NAMALWA (cell line): Measurements from ENCODE around the gene EPHB6.
A peak's percentile ranks its signal among the peaks of the same experiment; 100 is the strongest.

ENCODE experiments used
- DNase-seq: peaks from one replicate; pipeline ENCODE4 v3.0.0-alpha.2; 2015; ENCODE audit warnings: low spot score

The EPHB6 gene

DNA sequence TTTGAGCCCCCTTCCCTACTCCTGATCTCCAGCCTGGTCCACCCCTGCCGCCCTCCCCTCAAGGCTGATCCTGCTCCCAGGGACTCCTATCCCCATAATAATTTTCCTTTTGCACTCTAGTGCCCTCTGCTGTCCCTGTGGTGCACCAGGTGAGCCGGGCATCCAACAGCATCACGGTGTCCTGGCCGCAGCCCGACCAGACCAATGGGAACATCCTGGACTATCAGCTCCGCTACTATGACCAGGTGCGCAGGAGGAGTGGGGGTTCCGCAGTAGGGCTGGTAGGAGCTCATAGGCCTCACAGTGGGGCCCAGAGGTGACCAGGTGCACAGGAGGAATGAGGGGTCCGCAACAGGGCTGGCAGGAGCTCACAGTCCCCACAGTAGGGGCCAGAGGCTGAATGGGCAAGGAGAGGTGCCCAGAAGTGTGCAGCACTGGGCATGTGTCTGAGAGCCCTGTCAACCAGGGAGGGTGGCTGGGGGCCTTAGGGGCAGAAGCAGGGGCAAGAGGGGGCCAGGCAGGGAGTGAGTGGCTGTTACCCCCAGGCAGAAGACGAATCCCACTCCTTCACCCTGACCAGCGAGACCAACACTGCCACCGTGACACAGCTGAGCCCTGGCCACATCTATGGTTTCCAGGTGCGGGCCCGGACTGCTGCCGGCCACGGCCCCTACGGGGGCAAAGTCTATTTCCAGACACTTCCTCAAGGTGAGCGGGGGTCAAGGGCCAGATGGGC is 11.7 kb downstream of the EPHB6 start:
- peak; percentile 39 for DNase-seq

DNA sequence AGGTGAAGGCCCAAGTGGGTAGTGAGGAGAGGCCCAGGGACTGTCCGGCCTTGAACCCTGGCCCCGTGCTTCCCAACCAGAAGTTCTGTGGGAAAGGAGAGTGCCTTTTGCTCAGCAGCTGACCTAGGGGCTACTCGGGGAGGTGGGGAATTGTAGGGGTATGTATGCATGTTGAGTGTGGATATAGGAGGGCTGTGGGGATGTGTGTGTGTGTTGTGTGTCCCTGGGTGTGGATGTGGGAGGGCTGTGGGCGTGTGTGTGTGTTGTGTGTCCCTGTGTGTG is 12.2 kb downstream of the EPHB6 start:
- no peak for DNase-seq

DNA sequence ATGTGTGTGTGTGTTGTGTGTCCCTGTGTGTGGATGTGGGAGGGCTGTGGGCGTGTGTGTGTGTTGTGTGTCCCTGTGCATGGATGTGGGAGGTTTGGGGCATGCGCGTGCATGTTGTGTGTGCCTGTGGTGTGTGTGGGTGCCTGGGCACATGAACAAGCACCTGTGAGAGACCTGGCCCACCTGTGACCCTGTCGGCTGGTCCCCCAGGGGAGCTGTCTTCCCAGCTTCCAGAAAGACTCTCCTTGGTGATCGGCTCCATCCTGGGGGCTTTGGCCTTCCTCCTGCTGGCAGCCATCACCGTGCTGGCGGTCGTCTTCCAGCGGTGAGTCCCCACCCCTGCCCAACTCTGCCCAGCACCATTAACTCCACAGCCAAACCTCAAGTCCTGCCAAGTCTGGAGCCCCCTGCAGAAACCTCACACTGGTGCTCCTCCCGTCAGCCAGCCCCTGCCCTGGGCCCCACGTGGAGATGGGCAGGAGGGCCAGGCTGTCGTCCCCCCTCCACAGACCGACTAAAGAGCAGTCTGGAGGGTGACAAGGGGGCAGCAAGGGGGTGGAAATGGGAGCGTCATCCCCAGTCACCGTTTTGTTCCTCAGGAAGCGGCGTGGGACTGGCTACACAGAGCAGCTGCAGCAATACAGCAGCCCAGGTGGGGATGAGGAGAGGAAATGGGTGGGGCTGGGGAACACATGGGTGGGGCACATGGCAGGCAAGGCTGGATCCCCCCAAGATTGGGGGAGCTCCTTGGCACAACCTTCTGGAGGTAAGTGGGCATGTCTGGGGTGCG is 12.7 kb downstream of the EPHB6 start:
- no peak for DNase-seq

DNA sequence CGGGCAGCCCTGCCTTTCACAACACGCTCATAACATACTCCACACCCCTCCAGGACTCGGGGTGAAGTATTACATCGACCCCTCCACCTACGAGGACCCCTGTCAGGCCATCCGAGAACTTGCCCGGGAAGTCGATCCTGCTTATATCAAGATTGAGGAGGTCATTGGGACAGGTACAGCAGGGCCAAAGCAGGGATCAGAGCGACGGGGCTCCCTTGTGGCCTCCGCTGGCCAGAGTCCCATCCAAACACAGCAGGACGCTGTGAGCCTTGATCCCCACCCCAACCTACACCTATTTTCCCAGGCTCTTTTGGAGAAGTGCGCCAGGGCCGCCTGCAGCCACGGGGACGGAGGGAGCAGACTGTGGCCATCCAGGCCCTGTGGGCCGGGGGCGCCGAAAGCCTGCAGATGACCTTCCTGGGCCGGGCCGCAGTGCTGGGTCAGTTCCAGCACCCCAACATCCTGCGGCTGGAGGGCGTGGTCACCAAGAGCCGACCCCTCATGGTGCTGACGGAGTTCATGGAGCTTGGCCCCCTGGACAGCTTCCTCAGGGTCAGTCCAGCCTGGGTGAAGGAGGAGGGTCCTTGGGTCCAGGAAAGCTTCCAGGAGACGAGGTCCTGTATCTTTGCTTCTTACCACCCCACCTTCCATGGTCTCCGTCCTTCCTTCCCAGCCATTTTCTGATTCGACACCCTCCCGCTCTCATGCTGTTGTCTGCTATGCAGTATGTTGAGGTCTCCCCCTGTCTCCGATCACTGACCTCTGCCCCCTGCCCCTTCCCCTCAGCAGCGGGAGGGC is 13.5 kb downstream of the EPHB6 start:
- no peak for DNase-seq

DNA sequence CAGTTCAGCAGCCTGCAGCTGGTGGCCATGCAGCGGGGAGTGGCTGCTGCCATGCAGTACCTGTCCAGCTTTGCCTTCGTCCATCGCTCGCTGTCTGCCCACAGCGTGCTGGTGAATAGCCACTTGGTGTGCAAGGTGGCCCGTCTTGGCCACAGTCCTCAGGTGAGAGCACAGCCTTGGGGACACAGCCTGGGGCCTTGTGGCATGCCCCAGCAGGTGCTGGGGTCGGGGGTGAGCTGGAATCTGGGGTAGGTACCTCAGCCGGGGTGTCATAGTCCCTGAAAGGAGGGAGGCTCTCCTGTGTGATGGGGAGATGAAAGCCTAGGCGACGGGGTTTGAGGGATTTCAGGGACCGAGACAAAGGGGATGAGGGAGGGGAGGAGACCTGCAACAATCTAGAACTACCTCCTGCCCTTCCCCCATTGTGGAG is 14.1 kb downstream of the EPHB6 start:
- DNase-seq = no peak

DNA sequence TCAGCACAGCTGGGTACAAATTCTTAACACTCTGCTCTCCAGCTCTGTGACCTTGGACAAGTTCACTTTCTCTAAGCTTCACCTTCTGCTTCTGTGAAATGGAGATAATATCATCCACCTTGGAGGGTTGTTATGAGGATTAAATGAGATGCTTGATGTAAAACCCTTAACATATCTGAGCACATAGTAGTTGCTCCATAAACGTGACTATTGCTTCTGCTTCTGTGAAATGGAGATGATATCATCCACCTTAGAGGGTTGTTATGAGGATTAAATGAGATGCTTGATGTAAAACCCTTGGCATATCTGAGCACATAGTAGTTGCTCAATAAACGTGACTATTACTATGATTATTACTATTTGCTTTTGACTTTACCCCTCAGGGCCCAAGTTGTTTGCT is 14.6 kb downstream of the EPHB6 start:
- DNase-seq = no peak

DNA sequence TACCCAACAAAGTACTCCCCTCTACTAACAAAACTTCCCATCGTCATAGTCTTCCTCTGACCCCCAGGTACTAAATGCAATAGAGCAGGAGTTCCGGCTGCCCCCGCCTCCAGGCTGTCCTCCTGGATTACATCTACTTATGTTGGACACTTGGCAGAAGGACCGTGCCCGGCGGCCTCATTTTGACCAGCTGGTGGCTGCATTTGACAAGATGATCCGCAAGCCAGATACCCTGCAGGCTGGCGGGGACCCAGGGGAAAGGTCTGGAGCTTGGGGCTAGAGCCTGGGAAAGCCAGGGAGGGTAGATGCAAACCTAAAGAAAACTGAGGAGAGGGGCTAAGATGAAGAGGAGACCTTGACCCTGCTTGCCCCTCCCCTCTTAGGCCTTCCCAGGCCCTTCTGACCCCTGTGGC is 15.3 kb downstream of the EPHB6 start:
- DNase-seq = no peak

DNA sequence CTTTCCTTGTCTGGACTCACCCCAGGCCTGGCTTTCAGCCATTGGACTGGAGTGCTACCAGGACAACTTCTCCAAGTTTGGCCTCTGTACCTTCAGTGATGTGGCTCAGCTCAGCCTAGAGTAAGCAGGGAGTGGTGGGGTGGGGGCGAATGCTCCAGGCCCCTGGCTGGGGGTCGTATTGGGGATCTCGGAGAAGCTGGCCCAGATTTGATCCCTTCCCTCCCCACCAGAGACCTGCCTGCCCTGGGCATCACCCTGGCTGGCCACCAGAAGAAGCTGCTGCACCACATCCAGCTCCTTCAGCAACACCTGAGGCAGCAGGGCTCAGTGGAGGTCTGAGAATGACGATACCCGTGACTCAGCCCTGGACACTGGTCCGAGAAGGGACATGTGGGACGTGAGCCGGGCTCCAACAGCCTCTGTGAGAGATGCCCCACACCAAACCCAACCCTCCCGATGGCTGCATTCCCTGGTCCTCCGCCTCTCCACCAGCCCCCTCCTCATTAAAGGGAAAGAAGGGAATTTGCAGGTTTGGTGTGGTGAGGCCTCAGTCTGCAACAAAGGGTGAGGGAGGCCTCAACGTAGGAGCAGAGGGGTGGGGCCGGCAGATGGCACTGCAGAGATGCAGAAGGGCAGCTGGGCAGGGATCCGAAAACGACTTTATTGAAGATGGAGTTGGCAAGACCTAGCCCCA is 15.8 kb downstream of the EPHB6 start:
- DNase-seq = no peak

DNA sequence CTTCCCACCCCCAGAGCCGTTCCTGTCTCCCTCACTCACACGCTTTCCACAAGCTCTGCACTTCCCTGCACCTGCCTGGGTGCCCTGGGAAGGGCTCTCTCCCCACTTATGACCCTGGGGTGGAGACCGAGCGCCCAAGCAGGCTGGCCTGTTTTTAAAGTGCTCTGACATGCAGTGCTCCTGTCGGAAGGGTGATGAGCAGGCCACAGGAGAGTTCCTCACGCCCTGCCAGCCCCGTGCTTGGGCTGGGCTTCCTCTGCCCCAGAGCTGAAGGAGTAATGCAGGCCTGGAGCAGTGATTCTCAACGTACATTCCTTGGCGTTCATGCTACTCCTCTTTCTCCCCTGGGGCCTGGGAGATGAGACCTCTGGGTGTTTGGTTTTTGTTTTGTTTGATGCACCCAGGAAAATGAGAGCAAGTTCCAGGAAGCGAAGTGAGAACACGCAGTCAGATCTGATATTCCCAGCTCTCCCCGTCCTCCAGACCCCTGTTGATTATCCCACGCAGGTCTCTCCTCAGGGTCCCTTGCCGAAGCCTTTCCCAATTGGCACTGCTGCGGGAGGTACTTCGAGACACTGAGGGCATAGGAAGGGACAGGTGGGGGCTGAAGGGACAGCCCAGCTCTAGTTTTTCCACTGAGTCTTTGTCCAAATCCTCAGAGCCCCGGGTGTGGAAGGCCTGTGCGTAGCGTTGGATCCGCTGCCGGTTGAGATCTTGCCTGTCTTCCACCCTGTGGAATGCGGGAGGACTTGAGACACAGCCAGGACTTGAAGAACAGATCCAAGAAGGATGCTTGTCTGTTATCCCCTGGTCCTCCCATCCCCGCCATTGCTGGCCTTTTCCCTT is 16.6 kb downstream of the EPHB6 start:
- no peak for DNase-seq

DNA sequence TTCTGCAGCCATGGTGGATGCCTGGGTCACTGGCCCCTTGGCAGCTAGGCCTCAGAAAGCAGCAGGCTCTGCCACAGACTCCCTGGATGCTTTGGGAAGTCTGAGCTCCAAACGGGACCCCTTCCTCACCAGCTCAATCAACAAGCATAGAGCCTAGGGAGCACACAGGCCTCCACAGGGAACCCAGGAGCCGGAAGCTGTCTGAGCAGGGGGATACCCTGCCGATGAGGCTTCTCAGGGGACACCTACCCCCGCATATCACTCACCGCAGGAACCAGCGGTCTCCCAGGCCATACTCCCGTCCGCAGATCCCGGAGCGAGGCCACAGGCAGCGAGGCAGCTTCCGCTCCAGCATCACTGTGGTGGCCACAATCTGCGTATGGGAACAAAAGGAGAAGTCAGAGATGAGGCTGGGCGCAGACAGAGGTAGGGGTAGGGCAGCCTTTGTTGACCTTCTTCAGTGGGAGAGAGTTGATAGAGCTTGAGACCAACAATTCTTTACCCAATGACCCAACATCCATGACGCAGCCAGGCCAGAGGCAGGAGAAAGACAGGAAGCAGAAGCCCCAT is 17.3 kb downstream of the EPHB6 start:
- DNase-seq = no peak

DNA sequence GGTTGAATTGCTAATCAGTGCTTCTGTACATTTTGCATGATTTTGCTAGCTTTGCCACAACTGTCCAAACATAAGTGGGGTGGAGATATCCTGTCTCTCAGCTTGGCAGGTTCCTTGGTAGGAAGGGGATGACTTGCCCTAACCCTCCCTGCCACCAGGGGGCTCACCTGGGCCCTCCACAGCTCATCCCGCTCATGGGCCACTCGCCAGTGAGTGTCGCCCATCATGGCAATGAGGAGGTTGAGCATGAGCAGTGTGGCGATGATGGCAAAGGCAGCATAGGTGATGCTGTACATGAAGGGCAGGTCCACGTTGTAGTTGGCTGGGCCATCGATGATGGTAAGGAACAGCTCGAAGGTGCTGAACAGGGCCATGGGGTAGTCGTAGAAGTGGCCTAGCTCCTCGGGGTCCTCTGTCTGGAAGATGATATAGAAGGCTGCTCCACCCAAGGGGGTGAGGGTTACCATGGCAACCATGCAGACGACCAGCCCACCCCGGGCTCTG is 18.5 kb downstream of the EPHB6 start:
- DNase-seq = peak; percentile 73

DNA sequence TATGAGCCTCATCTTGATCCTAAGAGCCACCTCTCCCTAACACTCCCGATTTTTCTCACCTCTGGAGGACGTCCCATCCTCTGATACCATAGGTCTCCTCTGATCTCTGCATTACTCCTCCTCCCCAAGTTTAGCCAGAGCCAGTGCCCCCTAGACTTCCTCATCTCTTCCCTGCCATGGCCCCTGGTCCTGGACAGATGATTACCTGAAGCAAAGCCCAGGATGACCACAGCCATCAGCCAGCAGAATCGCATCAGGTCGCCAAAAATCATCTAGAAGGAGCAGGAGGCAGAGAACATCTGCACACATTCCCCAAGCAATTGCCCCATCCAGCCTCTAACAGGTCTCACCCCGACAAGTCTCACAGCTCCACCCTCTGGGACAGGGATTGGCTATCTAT is 19.0 kb downstream of the EPHB6 start:
- DNase-seq = no peak

DNA sequence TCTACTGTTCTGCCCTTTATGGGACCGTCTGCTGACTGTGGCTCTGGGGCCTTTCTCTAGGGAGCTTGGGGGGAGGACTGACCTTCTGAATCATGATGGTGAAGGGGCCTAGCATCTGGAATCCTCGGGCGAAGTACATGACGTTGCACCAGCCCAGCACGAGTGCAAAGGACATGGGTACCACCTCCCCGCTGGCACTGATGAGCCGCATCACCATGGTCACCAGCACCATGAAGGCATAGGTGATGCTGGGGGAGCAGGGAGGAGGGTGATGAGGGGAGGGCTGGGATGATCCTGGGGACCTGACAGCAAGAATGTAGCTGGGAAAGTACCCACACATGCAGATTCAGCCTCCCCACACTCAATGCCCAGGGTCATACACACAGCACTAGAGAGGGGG is 19.5 kb downstream of the EPHB6 start:
- no peak for DNase-seq

DNA sequence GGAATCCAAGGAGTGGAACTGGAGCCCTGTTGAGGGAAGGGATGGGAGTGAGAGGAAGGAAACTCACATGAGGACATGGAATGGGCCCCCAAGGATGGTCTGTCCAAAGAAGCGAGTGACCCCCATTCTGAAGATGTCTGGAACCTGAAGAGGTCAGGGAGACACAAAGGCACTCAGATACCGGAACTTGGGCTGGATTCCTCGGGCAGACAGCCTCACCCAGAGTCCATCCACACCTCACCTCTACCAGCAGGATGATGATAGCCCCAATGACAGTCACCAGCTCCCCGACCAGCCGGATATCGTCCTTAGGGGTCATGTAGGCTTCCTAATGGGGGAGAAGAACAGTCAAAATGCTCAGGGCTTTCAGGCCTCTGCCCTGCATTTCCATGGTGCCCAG is 20.0 kb downstream of the EPHB6 start:
- DNase-seq = no peak

DNA sequence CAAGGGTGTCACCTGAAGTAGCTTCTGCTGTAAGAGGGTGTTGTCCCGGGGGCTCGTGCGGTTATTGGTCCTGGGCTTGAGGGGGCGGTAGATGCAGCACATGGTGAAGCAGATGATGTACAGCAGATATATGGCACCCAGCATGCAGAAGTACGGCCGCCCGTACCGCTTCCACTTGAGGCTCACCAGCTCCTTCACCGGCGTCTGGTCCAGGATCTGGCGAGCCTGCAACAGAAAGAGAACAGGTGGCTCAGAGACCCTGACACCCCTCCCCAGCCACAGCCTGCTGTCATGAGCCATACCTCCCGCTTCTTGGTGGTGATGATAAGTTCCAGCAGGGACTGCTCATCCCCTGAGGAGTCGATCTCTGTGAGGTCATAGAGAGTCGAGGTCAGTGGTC is 20.6 kb downstream of the EPHB6 start:
- DNase-seq = no peak

DNA sequence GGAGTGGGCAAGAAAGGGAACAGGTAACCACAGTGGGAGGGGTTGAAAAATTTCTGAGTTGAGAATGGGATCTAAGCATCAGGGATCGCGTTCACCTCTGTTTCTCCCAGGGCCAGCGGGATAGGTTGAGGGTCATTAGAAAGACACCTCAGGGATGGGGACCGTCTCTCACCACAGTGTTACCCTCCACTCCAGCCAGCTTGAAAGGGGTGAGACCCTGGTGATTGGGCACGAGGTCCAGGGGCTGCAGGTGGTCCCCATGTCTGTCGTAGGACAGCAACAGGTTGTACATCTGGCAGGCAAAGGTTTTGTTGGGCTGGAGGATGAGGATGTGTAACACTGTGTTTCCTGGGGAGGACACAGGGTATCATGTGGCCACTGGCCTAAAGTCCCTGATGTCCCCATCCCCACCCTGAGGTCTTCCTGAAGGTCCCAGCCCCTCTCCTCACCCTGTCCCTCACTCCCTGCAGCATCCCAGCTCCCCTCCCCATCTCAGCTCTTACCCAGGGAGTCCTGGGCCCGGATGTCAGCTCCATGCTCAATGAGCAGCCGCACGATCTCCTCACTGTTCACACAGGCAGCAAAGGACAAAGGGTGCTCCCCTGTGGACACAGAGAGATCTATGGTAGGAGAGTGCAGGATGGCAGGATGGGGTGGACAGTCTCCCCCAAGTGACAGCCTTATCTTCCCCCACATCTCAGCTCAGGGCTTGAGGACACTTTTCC is 21.5 kb downstream of the EPHB6 start:
- DNase-seq = no peak

DNA sequence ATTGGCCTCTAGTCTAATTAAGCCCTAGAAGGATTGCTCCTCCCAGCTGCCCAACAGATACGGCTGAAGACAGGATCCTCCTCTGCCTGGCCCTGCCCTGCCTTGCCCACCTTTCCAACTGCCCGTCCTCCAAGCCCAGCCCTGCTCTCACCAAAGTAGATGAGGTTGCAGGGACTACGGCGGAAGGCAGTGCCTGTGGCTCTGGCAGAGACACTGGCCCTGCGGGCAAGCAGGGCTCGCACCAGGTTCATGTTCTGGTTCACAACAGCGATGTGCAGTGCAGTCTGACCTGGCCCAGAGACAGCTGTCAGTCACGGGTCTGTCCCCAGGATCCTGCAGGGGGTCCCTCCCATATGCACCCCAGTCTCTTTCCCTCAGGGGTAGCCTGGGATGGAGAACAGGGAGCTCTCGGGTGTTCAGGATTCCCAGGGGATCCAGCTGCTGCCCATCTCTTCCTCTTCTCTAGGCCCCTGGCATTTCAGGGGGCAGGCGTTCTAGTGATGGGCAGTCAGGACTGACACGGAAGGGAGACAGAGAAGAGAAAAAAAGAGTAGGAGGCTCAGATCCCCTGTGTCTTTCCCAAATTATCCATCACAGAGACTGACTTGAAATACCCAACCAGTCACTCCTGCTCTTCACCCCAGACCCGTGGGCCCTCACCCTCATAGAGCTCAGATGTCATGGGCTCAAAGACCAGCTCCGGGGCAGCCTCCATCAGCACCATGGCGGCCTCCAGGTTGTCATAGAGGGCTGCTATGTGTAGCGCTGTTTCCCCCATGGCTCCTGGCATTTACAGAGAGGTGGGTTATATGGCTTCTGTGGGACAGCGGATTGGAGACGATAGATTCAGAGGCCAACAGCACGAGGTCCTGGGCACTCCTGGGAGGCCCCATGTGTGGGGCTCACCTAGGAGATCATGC is 22.4 kb downstream of the EPHB6 start:
- DNase-seq = no peak

DNA sequence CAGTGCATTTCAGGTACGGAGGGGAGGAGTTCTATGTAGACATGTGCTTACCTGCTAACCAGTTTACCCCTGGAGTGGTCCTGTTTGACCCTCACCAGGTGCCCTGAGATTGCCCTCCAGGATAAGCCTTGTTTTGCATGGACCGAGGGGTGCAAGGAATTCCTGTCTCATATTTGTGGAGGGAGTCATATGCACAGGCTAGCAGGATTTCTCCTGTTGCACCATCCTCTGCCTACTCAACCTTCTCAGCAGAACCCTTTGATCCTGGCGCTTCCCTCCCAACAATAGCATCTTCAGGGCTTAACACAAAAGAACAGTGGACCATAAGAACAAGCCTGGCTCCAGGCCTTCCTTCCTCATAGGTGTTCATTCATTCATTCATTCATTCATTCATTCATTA is 23.4 kb downstream of the EPHB6 start:
- no peak for DNase-seq

DNA sequence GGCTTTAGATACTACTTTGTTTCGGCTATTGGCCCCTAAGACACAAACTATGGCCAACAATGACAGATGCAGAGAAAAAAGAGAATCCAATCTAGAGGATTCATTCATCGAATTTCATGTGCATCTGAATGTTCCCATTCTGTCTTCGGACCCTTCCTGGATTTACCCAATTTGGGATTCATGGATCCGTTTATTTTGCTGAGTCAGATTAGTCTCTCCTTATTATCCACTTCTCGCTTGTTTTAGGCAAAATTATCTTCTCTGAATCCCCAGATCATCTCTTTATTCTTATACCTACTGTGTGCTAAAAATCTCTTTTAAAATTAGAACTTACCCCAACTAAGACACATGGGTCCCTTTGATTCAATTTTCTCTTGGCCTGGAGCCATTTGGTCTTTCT is 24.2 kb downstream of the EPHB6 start:
- no peak for DNase-seq
